GM12873 (cell line): ENCODE measurements around the gene TMCC3.

Experiments
- TF ChIP-seq, protein P1 (sequence below): IDR thresholded peaks from 2 replicates; pipeline ENCODE4 v1.5.1; 2012; ENCODE audit warnings: low read depth, mild to moderate bottlenecking, moderate library complexity, low read length, control low read depth; ENCODE audit not compliant: insufficient read depth; ENCODE audit errors: missing control alignments

TMCC3 gene

GRCh38 chr12:94640134-94640928 lies 10.0 kb downstream of the TMCC3 start:
- TF ChIP-seq, protein P1, sequence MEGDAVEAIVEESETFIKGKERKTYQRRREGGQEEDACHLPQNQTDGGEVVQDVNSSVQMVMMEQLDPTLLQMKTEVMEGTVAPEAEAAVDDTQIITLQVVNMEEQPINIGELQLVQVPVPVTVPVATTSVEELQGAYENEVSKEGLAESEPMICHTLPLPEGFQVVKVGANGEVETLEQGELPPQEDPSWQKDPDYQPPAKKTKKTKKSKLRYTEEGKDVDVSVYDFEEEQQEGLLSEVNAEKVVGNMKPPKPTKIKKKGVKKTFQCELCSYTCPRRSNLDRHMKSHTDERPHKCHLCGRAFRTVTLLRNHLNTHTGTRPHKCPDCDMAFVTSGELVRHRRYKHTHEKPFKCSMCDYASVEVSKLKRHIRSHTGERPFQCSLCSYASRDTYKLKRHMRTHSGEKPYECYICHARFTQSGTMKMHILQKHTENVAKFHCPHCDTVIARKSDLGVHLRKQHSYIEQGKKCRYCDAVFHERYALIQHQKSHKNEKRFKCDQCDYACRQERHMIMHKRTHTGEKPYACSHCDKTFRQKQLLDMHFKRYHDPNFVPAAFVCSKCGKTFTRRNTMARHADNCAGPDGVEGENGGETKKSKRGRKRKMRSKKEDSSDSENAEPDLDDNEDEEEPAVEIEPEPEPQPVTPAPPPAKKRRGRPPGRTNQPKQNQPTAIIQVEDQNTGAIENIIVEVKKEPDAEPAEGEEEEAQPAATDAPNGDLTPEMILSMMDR, result no peak

DNA sequence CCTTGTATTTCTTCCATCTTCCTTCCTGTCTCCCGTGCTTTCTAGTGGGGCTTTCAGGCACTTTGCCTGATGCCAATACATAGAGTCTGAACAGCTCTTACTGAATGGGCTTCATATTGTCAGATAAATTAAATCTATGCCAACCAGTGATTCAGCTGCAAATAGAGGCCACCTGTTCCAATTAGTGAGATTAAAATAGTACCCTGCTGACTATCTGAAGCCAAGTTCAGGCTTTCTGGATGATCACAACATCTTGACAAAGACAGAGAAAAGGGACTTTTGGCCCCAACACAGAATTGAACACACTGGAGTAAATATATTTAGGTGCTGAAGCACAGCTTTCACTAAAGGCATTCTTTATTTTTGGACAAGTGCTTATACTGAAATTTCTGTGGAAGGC lies 11.8 kb downstream of the TMCC3 start:
- TF ChIP-seq, protein P1, result no peak

GRCh38 chr12:94637390-94638113 lies 12.8 kb downstream of the TMCC3 start:
- TF ChIP-seq, protein P1, result no peak

GRCh38 chr12:94636462-94637085 lies 13.8 kb downstream of the TMCC3 start:
- TF ChIP-seq, protein P1, result no peak

DNA sequence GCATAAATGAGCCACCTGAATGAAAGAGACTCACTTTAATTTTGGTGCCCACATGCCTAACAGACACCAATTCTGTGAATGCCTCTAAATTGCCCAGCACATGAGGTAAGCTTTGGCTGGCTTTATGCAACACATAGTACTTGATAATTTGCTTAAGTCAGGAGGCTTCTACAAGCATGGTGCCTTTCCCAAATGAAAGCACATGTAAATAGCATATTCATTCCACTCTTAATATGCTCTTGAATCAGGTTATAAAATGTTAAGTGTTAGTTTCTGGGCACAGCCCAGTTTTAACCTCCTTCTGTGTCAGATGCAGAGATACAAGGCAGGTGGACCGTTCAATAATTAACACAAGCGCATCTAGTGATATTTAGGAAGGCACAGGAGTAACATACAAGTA lies 15.6 kb downstream of the TMCC3 start:
- TF ChIP-seq, protein P1, result no peak

GRCh38 chr12:94633401-94633800 lies 17.0 kb downstream of the TMCC3 start:
- TF ChIP-seq, protein P1, result no peak

- TF ChIP-seq, protein P1, result no peak
These were observed 19.3 kb downstream of the TMCC3 start for GRCh38 chr12:94631058-94631457.
